Activated naive CD8-positive, alpha-beta T cell treated with anti-CD3 and anti-CD28 coated beads, Interleukin-2, amount 50 U/mL, for 24 hours (primary cell): ENCODE results near the gene ARHGAP25.
A peak's percentile ranks its signal among the peaks of the same experiment; 100 is the strongest.
"Not testable (repeated sequence)": the region's sequence is repeated elsewhere in the genome, so short reads cannot be mapped to it uniquely, and the experiment has no call there.

Experiments
- ATAC-seq: fragments of 150-1000 bp; cut with Tn5 transposase; one replicate; pipeline ENCODE4 v1.10.0; 2021
- DNase-seq: peaks from one replicate; pipeline ENCODE4 v3.0.0; 2021
- H3K27ac Mint-ChIP-seq: one replicate; pipeline ENCODE4 v1.8.0; 2021; ENCODE audit warnings: mild to moderate bottlenecking, mixed read lengths
- H3K27me3 Mint-ChIP-seq: one replicate; pipeline ENCODE4 v1.8.0; 2021; ENCODE audit warnings: mixed read lengths
- H3K36me3 Mint-ChIP-seq: one replicate; pipeline ENCODE4 v1.8.0; 2021; ENCODE audit warnings: low read depth, mixed read lengths
- H3K4me1 Mint-ChIP-seq: one replicate; pipeline ENCODE4 v1.8.0; 2021; ENCODE audit warnings: mixed read lengths
- H3K4me3 Mint-ChIP-seq: one replicate; pipeline ENCODE4 v1.8.0; 2021; ENCODE audit warnings: mild to moderate bottlenecking, moderate library complexity, mixed read lengths
- H3K9me3 Mint-ChIP-seq: one replicate; pipeline ENCODE4 v1.8.0; 2021; ENCODE audit warnings: mixed read lengths

The ARHGAP25 gene

GRCh38 chr2:68799140-68800026, 64.8 kb downstream of the ARHGAP25 start:
- Mint-ChIP-seq H3K9me3 (peaks cover 5% of the 10 kb centered on the region), H3K4me1 (peaks cover 58% of the 10 kb centered on the region), H3K27ac (peak overlapping the region; percentile 71), H3K4me3 (no peak overlapping the region), H3K36me3 (peaks cover 62% of the 10 kb centered on the region), H3K27me3 (no peaks in the 10 kb centered on the region)
- no peak for DNase-seq
- ATAC-seq = no peak

DNA sequence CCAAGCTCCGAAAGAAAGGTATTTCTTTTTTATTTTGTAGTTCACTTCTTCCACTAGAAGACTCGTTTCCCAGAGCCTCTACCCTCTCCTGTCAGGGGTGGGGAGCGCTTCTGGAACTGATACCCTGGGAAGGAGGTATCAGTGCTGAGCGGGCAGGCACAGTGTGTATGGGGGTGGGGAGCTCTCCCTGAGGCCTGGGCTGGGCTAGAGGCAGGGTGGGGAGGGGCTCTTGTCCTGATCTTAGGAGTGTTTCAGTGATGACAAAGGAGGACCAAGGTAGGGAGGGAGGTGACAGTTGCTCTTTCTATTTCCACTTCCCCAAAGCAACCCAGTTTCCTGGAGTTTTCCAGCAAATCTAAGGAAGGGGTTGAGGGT, 65.4 kb downstream of the ARHGAP25 start:
- Mint-ChIP-seq H3K36me3 (peaks cover 60% of the 10 kb centered on the region), H3K27ac (peak overlapping the region; percentile 39), H3K9me3 (peaks cover 5% of the 10 kb centered on the region), H3K4me1 (peaks cover 52% of the 10 kb centered on the region), H3K27me3 (no peaks in the 10 kb centered on the region), H3K4me3 (no peak overlapping the region)
- DNase-seq (no peak), ATAC-seq (no peak)

GRCh38 chr2:68800517-68800916, 65.9 kb downstream of the ARHGAP25 start:
- H3K36me3 Mint-ChIP-seq = peaks cover 61% of the 10 kb centered on the region

DNA sequence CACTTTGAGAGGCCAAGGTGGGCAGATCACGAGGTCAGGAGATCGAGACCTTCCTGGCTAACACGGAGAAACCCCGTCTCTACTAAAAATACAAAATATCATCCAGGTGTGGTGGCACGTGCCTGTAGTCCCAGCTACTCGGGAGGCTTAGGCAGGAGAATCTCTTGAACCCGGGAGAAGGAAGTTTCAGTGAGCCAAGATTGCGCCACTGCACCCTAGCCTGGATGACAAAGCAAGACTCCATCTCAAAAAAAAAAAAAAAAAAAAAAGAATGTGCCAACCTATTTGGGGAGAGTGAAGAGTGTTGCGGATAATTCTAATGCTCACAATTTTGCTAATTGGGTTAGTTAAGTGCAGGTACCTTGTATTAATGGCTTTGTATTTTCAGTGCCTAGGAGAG, 67.5 kb downstream of the ARHGAP25 start:
- H3K36me3 Mint-ChIP-seq = peaks cover 59% of the 10 kb centered on the region
- peak overlapping the region; percentile 1 for H3K27ac Mint-ChIP-seq
- not testable (repeated sequence) for H3K9me3 Mint-ChIP-seq, ATAC-seq, DNase-seq, H3K27me3 Mint-ChIP-seq, H3K4me3 Mint-ChIP-seq
- peaks cover 42% of the 10 kb centered on the region for H3K4me1 Mint-ChIP-seq

More at GRCh38 chr2:68800517-68800916, 65.9 kb downstream of the ARHGAP25 start:
- Mint-ChIP-seq H3K27ac (no peak overlapping the region), H3K9me3 (peaks cover 5% of the 10 kb centered on the region), H3K4me3 (no peak overlapping the region), H3K4me1 (peaks cover 47% of the 10 kb centered on the region), H3K27me3 (no peaks in the 10 kb centered on the region)
- no peak for DNase-seq
- ATAC-seq = no peak

GRCh38 chr2:68805025-68805424, 70.4 kb downstream of the ARHGAP25 start:
- H3K4me1 Mint-ChIP-seq = peaks cover 50% of the 10 kb centered on the region
- ATAC-seq (no peak), DNase-seq (no peak)
- H3K27ac Mint-ChIP-seq = no peak overlapping the region
- no peak overlapping the region for H3K4me3 Mint-ChIP-seq
- no peaks in the 10 kb centered on the region for H3K9me3 Mint-ChIP-seq
- no peaks in the 10 kb centered on the region for H3K27me3 Mint-ChIP-seq
- H3K36me3 Mint-ChIP-seq = peaks cover 58% of the 10 kb centered on the region

DNA sequence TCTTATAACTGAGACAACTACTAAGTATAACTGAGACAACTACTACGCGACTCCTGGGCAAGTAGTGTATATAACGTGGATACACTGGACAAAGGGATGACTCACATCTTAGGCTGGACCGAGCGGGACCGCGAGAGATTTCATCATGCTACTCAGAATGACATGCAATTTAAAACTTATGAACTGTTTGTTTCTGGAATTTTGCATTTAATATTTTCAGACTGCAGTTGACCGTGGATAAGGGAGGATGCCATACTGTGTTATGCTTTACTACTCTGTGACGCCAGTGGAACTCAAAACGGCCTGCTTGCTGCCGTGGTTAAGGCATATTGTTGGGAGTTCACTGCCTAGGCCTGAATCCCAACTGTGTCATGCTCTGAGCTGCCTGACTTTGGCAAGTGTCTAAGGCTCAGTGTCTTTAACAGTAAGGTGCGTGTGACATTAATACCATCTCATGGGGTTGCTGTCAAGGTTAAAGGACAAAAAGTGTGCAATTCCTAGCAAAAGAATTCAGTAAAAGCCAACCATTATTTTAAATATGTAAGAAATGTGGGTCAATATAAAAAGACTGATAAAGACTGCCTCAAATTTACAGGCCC, 72.0 kb downstream of the ARHGAP25 start:
- peaks cover 45% of the 10 kb centered on the region for H3K4me1 Mint-ChIP-seq
- H3K9me3 Mint-ChIP-seq = no peaks in the 10 kb centered on the region
- H3K4me3 Mint-ChIP-seq = no peak overlapping the region
- DNase-seq (no peak), ATAC-seq (no peak)
- peaks cover 58% of the 10 kb centered on the region for H3K36me3 Mint-ChIP-seq
- no peaks in the 10 kb centered on the region for H3K27me3 Mint-ChIP-seq
- H3K27ac Mint-ChIP-seq = peak overlapping the region; percentile 44

- H3K36me3 Mint-ChIP-seq = peaks cover 69% of the 10 kb centered on the region
Observed at GRCh38 chr2:68807821-68808266, 73.2 kb downstream of the ARHGAP25 start.

GRCh38 chr2:68809324-68810240, 75.0 kb downstream of the ARHGAP25 start:
- ATAC-seq (no peak), DNase-seq (no peak)
- Mint-ChIP-seq H3K9me3 (no peaks in the 10 kb centered on the region), H3K36me3 (peaks cover 77% of the 10 kb centered on the region), H3K27me3 (no peaks in the 10 kb centered on the region), H3K4me3 (no peak overlapping the region), H3K4me1 (peaks cover 49% of the 10 kb centered on the region), H3K27ac (peak overlapping the region; percentile 70)

More at GRCh38 chr2:68807821-68808266, 73.2 kb downstream of the ARHGAP25 start:
- no peak overlapping the region for H3K4me3 Mint-ChIP-seq
- DNase-seq (no peak), ATAC-seq (peak; percentile 27)
- H3K4me1 Mint-ChIP-seq = peaks cover 49% of the 10 kb centered on the region
- H3K27me3 Mint-ChIP-seq = no peaks in the 10 kb centered on the region
- H3K9me3 Mint-ChIP-seq = no peaks in the 10 kb centered on the region
- peak overlapping the region; percentile 70 for H3K27ac Mint-ChIP-seq

DNA sequence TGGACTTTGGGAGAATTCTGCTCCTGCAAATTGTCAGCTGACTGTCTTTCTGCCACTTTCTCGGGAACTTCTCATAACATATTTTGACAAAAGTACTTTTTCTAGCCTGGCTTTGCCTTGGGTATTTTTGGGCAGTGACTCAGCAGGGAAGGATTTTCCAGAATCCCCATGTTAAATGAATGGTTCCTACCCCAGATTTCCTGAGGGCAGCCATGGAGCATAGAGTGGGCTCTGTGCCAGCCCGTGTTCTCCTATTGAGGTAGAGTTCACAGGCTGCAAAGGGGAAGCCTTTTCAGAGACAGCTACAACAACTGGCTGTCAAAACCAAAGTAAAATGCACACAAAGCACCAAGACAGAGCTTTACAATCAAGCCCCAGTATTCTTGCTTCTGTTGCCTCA, 76.8 kb downstream of the ARHGAP25 start:
- Mint-ChIP-seq H3K36me3 (peaks cover 78% of the 10 kb centered on the region), H3K4me1 (peaks cover 48% of the 10 kb centered on the region), H3K27me3 (no peaks in the 10 kb centered on the region), H3K27ac (peak overlapping the region; percentile 80), H3K4me3 (no peak overlapping the region), H3K9me3 (no peaks in the 10 kb centered on the region)
- DNase-seq = no peak
- ATAC-seq = no peak

GRCh38 chr2:68812251-68812650, 77.6 kb downstream of the ARHGAP25 start:
- no peak for ATAC-seq
- no peaks in the 10 kb centered on the region for H3K9me3 Mint-ChIP-seq
- H3K4me3 Mint-ChIP-seq = no peak overlapping the region
- H3K27ac Mint-ChIP-seq = peak overlapping the region; percentile 70
- no peak for DNase-seq
- H3K4me1 Mint-ChIP-seq = peaks cover 39% of the 10 kb centered on the region
- peaks cover 74% of the 10 kb centered on the region for H3K36me3 Mint-ChIP-seq
- no peaks in the 10 kb centered on the region for H3K27me3 Mint-ChIP-seq

- Mint-ChIP-seq H3K4me3 (no peak overlapping the region), H3K27ac (no peak overlapping the region), H3K36me3 (peaks cover 71% of the 10 kb centered on the region), H3K9me3 (no peaks in the 10 kb centered on the region), H3K4me1 (peaks cover 26% of the 10 kb centered on the region), H3K27me3 (no peaks in the 10 kb centered on the region)
- DNase-seq (no peak), ATAC-seq (no peak)
Observed at GRCh38 chr2:68813596-68813995, 79.0 kb downstream of the ARHGAP25 start.

- no peak overlapping the region for H3K4me3 Mint-ChIP-seq
- H3K9me3 Mint-ChIP-seq = no peaks in the 10 kb centered on the region
- H3K4me1 Mint-ChIP-seq = no peaks in the 10 kb centered on the region
- DNase-seq (no peak), ATAC-seq (no peak)
- peaks cover 72% of the 10 kb centered on the region for H3K36me3 Mint-ChIP-seq
- no peaks in the 10 kb centered on the region for H3K27me3 Mint-ChIP-seq
- peak overlapping the region; percentile 71 for H3K27ac Mint-ChIP-seq
Observed at GRCh38 chr2:68817306-68817705, 82.7 kb downstream of the ARHGAP25 start.

DNA sequence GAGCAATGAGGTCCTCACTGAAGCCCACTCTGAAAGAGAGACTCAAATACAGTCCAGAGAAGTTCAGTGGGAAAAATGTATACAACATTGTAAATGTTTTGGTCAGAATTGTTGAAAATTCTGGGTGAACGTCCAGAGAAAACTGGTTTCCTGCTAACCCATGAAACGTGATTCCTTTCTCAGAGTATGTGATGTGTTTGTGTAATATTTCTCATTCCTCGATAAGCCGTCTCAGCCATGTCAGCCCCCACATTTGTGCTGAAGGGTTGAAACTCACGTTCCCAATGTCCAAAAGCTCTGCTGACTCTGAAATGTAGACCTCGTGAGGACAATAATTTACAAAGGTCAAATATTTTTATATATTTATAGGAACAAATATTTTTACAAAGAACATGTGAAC, 84.9 kb downstream of the ARHGAP25 start:
- Mint-ChIP-seq H3K27me3 (no peaks in the 10 kb centered on the region), H3K4me3 (no peak overlapping the region), H3K36me3 (peaks cover 73% of the 10 kb centered on the region), H3K4me1 (no peaks in the 10 kb centered on the region), H3K9me3 (no peaks in the 10 kb centered on the region), H3K27ac (no peak overlapping the region)
- ATAC-seq (no peak), DNase-seq (no peak)

GRCh38 chr2:68822207-68822872, 87.7 kb downstream of the ARHGAP25 start:
- H3K27me3 Mint-ChIP-seq = no peaks in the 10 kb centered on the region
- H3K27ac Mint-ChIP-seq = no peak overlapping the region
- DNase-seq (no peak), ATAC-seq (no peak)
- peaks cover 74% of the 10 kb centered on the region for H3K36me3 Mint-ChIP-seq
- peaks cover 4% of the 10 kb centered on the region for H3K4me1 Mint-ChIP-seq
- no peak overlapping the region for H3K4me3 Mint-ChIP-seq
- no peaks in the 10 kb centered on the region for H3K9me3 Mint-ChIP-seq
